Uterus (tissue), 4 donors: ENCODE measurements around the gene ALKBH3. TPM values are rescaled to one million over a fixed set of nuclear protein-coding genes. Genes with fewer than 3 reads are reported as not detected.

Experiments
- DNase-seq, 2 donors: peaks; one replicate each; pipeline ENCODE4 v3.0.0-alpha.2; 2019 to 2020
- H3K27ac ChIP-seq, 2 donors: fragments of 200-600 bp; sonication (generic); 1 replicate in 1 of 2; 2 replicates in 1 of 2; pipeline ENCODE4 v1.5.1; 2016 to 2018
- H3K27me3 ChIP-seq, 2 donors: fragments of 200-600 bp; sonication (generic); one replicate each; pipeline ENCODE4 v1.5.1; 2018 to 2019; ENCODE audit warnings: control low read depth in 1 of 2
- H3K36me3 ChIP-seq, 2 donors: fragments of 200-600 bp; sonication (generic); one replicate each; pipeline ENCODE4 v1.5.1; 2019; ENCODE audit warnings: control low read depth in 1 of 2
- H3K4me1 ChIP-seq, 2 donors: fragments of 200-600 bp; sonication (generic); one replicate each; pipeline ENCODE4 v1.5.1; 2018 to 2019; ENCODE audit warnings: control low read depth in 1 of 2
- H3K4me3 ChIP-seq, 2 donors: fragments of 200-600 bp; sonication (generic); 1 replicate in 1 of 2; 2 replicates in 1 of 2; pipeline ENCODE4 v1.5.1; 2018 to 2019; ENCODE audit warnings: mild to moderate bottlenecking in 1 of 2
- H3K9me3 ChIP-seq, 2 donors: fragments of 200-600 bp; sonication (generic); one replicate each; pipeline ENCODE4 v1.5.1; 2019; ENCODE audit warnings: control low read depth in 1 of 2
- CTCF ChIP-seq, 4 experiments: fragments of 200-600 bp in 2 of 4; fragments of 450-650 bp in 2 of 4; sonication (generic) in 2 of 4; IDR thresholded peaks; one replicate each; pipeline ENCODE4 v1.5.1; 2016 to 2019; ENCODE audit warnings: antibody characterized with exemption in 4 of 4, mild to moderate bottlenecking in 2 of 4, moderate library complexity in 1 of 4
- POLR2A ChIP-seq, 2 donors: fragments of 450-650 bp; IDR thresholded peaks; one replicate each; pipeline ENCODE4 v1.6.1; 2016; ENCODE audit warnings: antibody characterized with exemption in 2 of 2, mild to moderate bottlenecking in 1 of 2, moderate library complexity in 1 of 2
- intact Hi-C: fragments of 100-400 bp; cut with DNase I; formaldehyde crosslinking; loops from one replicate; pipeline ENCODE4 v1.15.1; 2023; ENCODE audit warnings: low total_unique reads
- total RNA-seq, 4 donors: library from RNA; depleted of rRNA in 3 of 4; stranded (reverse); fragments of >200 nt in 3 of 4; gene quantifications; one replicate each; pipeline versions ENCODE4 v1.1.0 to v1.2.4, GENCODE V29; 2014 to 2023
- donor health status: DM: yes; HTN: yes; CAD: no.

Gene ALKBH3
- total RNA-seq, 4 donors from 2014 or later: 39.6 to 75.3 (median 55.7) TPM

- TF ChIP-seq CTCF (IDR thresholded peaks at IDR 0.05) (no peak), POLR2A (IDR thresholded peaks at IDR 0.05) (no peak)
- Histone ChIP-seq H3K9me3 (no peaks in the 10 kb centered on the region), H3K27me3 (no peaks in the 10 kb centered on the region), H3K4me1 (no peaks in the 10 kb centered on the region), H3K27ac (no peak overlapping the region), H3K36me3 (no peaks in the 10 kb centered on the region), H3K4me3 (no peak overlapping the region)
- intact Hi-C loops: no loop called here
- DNase-seq: no peak
Observed at GRCh38 chr11:43835104-43835503, 45.5 kb upstream of the ALKBH3 start.

GRCh38 chr11:43837879-43838278 lies 42.8 kb upstream of the ALKBH3 start:
- Histone ChIP-seq H3K36me3 (no peaks in the 10 kb centered on the region), H3K4me1 (no peaks in the 10 kb centered on the region), H3K27me3 (no peaks in the 10 kb centered on the region), H3K9me3 (no peaks in the 10 kb centered on the region), H3K4me3 (no peak overlapping the region), H3K27ac (no peak overlapping the region)
- TF ChIP-seq CTCF (IDR thresholded peaks at IDR 0.05) (no peak), POLR2A (IDR thresholded peaks at IDR 0.05) (no peak)
- DNase-seq: no peak
- intact Hi-C loops: no loop called here

- no peaks in the 10 kb centered on the region for H3K9me3 ChIP-seq
Observed at GRCh38 chr11:43842021-43842420, 38.6 kb upstream of the ALKBH3 start.

GRCh38 chr11:43845816-43846215 lies 34.8 kb upstream of the ALKBH3 start:
- no peak overlapping the region for H3K4me3 ChIP-seq
- H3K9me3 ChIP-seq: no peaks in the 10 kb centered on the region
- H3K36me3 ChIP-seq: no peaks in the 10 kb centered on the region
- intact Hi-C loops: no loop called here
- DNase-seq: no peak
- no peaks in the 10 kb centered on the region for H3K4me1 ChIP-seq
- no peak overlapping the region for H3K27ac ChIP-seq
- TF ChIP-seq CTCF (IDR thresholded peaks at IDR 0.05) (no peak), POLR2A (IDR thresholded peaks at IDR 0.05) (no peak)
- H3K27me3 ChIP-seq: no peaks in the 10 kb centered on the region

More at GRCh38 chr11:43842021-43842420, 38.6 kb upstream of the ALKBH3 start:
- H3K27me3 ChIP-seq: no peaks in the 10 kb centered on the region
- no peaks in the 10 kb centered on the region for H3K36me3 ChIP-seq
- H3K4me3 ChIP-seq: no peak overlapping the region
- TF ChIP-seq CTCF (IDR thresholded peaks at IDR 0.05): no peak
- no peak for DNase-seq
- intact Hi-C loops: no loop called here
- H3K27ac ChIP-seq: no peak overlapping the region
- no peaks in the 10 kb centered on the region for H3K4me1 ChIP-seq

- no peak for TF ChIP-seq POLR2A (IDR thresholded peaks at IDR 0.05)
- TF ChIP-seq CTCF (IDR thresholded peaks at IDR 0.05): peak; percentile 39 to 61 (median 60)
- Histone ChIP-seq H3K27me3 (no peaks in the 10 kb centered on the region), H3K4me3 (no peak overlapping the region), H3K27ac (no peak overlapping the region), H3K36me3 (no peaks in the 10 kb centered on the region), H3K9me3 (no peaks in the 10 kb centered on the region), H3K4me1 (no peaks in the 10 kb centered on the region)
- intact Hi-C loops: no loop called here
- DNase-seq: peak; percentile 31 to 33
Observed at GRCh38 chr11:43852057-43852636, 28.5 kb upstream of the ALKBH3 start.
